ENCODE data around the gene FGF14. TPM values are rescaled to one million over a fixed set of nuclear protein-coding genes. Genes with fewer than 3 reads are reported as not detected.

The FGF14 gene
- total RNA-seq, 2 experiments from 2014 or later: not detected

DNA sequence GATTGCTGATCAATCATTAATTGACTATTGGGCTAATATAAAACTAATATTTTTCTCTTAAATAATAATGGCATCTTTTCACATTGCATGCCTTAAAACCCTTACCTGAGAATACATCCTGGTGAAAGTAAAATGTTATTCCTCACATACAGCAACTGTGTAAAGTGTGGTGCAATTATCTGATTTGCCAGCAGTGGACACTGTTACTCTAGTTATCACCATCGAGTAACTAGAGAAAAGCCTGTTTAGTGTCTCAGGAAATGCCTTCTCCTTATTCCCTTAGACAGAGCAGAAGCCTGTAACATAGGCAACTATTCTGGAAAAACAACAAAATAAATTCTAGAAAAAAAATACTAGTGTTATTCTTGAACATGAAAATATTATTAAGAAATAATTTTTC is 459.8 kb downstream of the FGF14 start:
- H3K36me3 Mint-ChIP-seq (ENCODE audit: low read depth): no peaks in the 10 kb centered on the region
- POLR2A ChIA-PET: no interaction called here
- CTCF ChIA-PET: no interaction called here
- H3K9me3 Mint-ChIP-seq: peaks cover under 1% of the 10 kb centered on the region
- DNase-seq: peak; percentile 9
- no peak overlapping the region for H3K4me3 Mint-ChIP-seq
- no peaks in the 10 kb centered on the region for H3K27me3 Mint-ChIP-seq
- H3K27ac Mint-ChIP-seq: no peak overlapping the region
- H3K4me1 Mint-ChIP-seq: no peaks in the 10 kb centered on the region

DNA sequence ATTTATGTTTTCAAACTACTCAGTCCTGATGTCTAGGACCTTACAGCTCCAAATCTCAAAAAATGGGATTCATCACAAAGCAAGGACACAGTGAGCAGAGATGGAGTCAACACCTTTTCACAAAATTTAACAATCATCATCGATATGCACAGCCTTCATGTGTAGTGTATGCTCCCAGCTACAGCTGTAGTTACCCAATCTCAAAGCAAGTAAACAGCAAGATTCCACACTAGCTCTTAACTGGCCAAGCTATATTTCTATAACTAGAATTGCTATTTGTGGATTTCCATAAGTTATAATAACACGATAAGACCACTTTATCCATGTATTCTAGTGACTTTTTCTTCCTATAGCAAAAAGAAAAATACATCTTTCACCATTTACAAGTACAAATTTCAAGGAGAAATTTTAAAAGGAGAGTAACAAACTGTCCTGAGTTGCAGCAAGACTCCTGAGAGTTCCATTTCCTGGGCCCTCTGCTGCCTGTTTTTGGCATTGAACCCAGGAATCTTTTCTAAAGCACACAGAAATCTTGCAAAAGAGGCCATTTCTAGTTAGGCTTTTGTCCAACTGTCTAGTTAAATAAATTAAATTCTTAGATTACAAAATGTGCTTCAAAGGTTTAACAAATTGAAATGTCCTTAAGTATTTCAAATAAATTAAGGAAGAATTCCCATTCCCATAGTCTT is 460.6 kb downstream of the FGF14 start:
- ChIA-PET CTCF (no interaction called here), POLR2A (no interaction called here)
- Mint-ChIP-seq H3K36me3 (ENCODE audit: low read depth) (no peaks in the 10 kb centered on the region), H3K9me3 (no peaks in the 10 kb centered on the region), H3K4me3 (no peak overlapping the region), H3K27me3 (no peaks in the 10 kb centered on the region), H3K4me1 (no peaks in the 10 kb centered on the region), H3K27ac (no peak overlapping the region)
- DNase-seq: no peak

DNA sequence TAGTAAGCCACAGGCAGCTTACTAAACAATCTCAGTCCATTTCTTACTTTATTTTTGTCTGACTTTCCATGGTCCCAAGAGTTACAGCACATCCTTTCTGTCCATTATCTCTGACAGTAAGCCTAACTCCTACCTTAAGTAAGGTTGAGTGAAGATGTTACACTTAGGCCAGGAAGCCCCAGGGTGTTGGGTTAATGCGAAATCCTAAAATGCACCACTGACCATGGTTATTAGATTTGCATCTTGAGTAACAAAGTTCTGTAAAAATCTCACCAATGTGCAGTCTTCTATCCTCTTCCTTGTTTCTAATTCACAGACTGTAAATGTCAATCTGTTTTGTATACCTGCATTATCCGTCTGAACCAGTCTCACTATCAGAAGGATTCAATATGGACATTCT is 462.5 kb downstream of the FGF14 start:
- H3K4me3 Mint-ChIP-seq: no peak overlapping the region
- no peaks in the 10 kb centered on the region for H3K36me3 Mint-ChIP-seq (ENCODE audit: low read depth)
- no peaks in the 10 kb centered on the region for H3K27me3 Mint-ChIP-seq
- no peaks in the 10 kb centered on the region for H3K4me1 Mint-ChIP-seq
- H3K9me3 Mint-ChIP-seq: no peaks in the 10 kb centered on the region
- ChIA-PET CTCF (no interaction called here), POLR2A (no interaction called here)
- no peak overlapping the region for H3K27ac Mint-ChIP-seq
- no peak for DNase-seq

DNA sequence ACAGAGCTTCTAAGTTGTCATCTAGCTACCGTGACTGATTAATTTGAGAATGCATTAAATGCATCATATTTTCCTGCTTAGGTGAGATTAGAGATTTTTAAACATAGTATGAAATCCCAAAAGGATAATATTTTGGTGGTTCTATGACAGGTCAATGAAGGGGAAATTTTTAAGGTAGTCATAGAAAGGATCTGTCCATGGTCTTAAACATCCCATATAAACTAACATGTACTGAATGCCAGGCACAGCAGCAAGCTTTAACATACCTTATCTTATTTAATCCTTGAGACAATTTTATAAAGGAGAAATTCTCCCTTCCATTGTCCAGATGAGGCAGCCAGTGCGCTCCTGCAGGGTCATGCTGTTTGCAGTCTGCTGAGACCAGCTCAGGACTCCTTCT is 466.0 kb downstream of the FGF14 start:
- H3K4me3 Mint-ChIP-seq: no peak overlapping the region
- H3K27ac Mint-ChIP-seq: no peak overlapping the region

DNA sequence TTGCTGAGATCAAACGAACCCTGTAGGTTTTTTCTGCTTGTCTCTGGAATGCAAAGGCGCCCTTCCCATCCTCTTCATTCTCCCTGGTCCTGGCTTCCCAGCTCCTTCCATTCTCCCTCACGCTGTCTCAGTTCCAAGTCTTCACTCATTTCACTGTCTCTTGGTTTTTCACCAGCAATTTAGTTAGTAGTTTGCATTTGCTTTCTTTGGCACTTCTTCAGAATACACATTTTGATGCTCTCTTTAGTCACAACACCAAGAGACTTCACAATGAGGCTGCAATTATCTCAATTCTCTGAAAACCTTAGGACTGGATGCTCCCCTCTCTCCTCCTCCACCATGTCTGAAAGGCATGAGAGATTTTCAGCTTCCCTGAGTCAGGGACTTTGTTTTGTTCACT is 470.7 kb downstream of the FGF14 start:
- ChIA-PET CTCF (no interaction called here), POLR2A (no interaction called here)
- DNase-seq: no peak
- Mint-ChIP-seq H3K27me3 (no peaks in the 10 kb centered on the region), H3K9me3 (no peaks in the 10 kb centered on the region), H3K36me3 (ENCODE audit: low read depth) (no peaks in the 10 kb centered on the region), H3K27ac (no peak overlapping the region), H3K4me3 (no peak overlapping the region), H3K4me1 (no peaks in the 10 kb centered on the region)

More for the DNA sequence above, 466.0 kb downstream of the FGF14 start:
- CTCF ChIA-PET: no interaction called here
- Mint-ChIP-seq H3K9me3 (no peaks in the 10 kb centered on the region), H3K27me3 (no peaks in the 10 kb centered on the region), H3K36me3 (ENCODE audit: low read depth) (no peaks in the 10 kb centered on the region), H3K4me1 (no peaks in the 10 kb centered on the region)
- DNase-seq: no peak
- POLR2A ChIA-PET: no interaction called here

DNA sequence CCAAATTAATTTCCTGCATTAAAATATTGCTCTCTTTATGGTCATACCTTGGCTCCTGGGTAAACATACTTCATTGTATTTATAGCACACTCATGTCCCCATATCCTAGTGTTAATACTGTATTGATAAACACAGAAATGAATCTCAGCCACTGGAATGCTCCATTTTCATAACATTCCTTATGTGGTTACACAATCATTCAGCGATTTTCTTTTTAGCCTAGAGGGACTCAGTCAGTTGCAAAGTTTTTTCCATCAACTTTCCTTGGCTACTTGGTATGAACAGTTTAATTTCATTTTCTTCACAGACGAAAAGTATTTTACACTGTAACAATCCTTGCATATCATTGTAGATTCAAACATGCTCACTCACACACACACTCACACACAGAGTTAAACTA is 471.5 kb downstream of the FGF14 start:
- H3K27ac Mint-ChIP-seq: no peak overlapping the region
- CTCF ChIA-PET: no interaction called here
- POLR2A ChIA-PET: no interaction called here
- no peaks in the 10 kb centered on the region for H3K4me1 Mint-ChIP-seq
- H3K36me3 Mint-ChIP-seq (ENCODE audit: low read depth): no peaks in the 10 kb centered on the region
- no peaks in the 10 kb centered on the region for H3K9me3 Mint-ChIP-seq
- H3K27me3 Mint-ChIP-seq: no peaks in the 10 kb centered on the region
- no peak for DNase-seq
- no peak overlapping the region for H3K4me3 Mint-ChIP-seq

DNA sequence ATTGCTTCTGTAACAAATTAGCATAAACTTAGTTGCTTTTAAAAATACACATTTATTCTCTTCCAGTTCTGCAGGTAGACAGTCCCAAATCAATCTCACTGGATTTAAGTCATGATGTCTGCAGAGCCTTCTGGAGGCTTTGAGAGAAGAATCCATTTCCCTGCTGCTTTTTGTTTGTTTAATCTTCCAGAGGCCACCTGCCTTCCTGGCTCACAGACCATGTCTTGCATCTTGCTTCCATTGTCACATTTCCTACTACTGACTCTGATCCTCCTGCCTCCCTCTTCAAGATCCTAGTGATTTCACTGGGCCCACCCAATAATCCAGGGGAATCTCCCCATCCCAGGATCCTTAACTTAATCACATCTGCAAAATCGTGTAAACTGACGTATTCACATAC is 476.1 kb downstream of the FGF14 start:
- ChIA-PET POLR2A (no interaction called here), CTCF (no interaction called here)
- H3K27me3 Mint-ChIP-seq: peaks cover 9% of the 10 kb centered on the region
- H3K27ac Mint-ChIP-seq: no peak overlapping the region
- H3K9me3 Mint-ChIP-seq: no peaks in the 10 kb centered on the region
- H3K4me1 Mint-ChIP-seq: no peaks in the 10 kb centered on the region
- no peak for DNase-seq
- H3K4me3 Mint-ChIP-seq: no peak overlapping the region
- H3K36me3 Mint-ChIP-seq (ENCODE audit: low read depth): no peaks in the 10 kb centered on the region

DNA sequence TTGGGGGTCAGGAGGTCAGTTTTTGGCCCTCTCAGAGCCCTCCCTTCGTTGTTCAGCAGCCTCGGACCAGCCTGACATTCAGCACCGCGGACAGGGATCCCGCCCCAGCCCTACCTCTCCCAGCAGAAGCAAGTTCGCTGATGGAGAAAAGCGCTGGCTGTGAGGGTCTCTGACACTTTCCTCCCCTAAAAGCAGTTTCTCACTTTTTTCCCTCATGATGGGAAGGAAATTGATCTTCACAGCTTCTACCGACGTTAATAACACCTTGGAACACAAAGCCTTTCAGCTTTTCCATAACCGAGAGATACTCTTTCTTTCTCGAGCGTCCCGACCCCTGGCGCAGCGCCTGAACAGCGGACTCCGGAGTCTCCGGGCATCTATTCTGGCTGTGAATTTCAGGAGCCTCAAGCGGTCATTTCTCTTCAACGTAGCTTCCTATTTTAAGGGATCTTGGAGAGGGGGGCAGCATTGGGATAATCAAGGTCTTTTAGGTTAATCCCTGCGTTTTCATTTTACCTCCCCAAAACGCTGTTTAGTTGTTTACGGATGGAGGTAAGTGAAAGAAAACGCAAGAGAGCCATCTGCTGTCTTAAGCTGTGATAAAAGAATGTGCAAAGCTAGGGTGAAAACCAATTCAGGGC is 482.2 kb downstream of the FGF14 start:
- Mint-ChIP-seq H3K4me3 (no peak overlapping the region), H3K9me3 (no peaks in the 10 kb centered on the region), H3K27ac (no peak overlapping the region), H3K27me3 (peaks cover 51% of the 10 kb centered on the region), H3K36me3 (ENCODE audit: low read depth) (no peaks in the 10 kb centered on the region), H3K4me1 (no peaks in the 10 kb centered on the region)
- no peak for DNase-seq
- CTCF ChIA-PET: no interaction called here
- POLR2A ChIA-PET: interaction anchor here (0.6 kb wide), 1 partner anchor 52 kb away, joined by 4 read pairs; no protein-coding TSS in a partner anchor

DNA sequence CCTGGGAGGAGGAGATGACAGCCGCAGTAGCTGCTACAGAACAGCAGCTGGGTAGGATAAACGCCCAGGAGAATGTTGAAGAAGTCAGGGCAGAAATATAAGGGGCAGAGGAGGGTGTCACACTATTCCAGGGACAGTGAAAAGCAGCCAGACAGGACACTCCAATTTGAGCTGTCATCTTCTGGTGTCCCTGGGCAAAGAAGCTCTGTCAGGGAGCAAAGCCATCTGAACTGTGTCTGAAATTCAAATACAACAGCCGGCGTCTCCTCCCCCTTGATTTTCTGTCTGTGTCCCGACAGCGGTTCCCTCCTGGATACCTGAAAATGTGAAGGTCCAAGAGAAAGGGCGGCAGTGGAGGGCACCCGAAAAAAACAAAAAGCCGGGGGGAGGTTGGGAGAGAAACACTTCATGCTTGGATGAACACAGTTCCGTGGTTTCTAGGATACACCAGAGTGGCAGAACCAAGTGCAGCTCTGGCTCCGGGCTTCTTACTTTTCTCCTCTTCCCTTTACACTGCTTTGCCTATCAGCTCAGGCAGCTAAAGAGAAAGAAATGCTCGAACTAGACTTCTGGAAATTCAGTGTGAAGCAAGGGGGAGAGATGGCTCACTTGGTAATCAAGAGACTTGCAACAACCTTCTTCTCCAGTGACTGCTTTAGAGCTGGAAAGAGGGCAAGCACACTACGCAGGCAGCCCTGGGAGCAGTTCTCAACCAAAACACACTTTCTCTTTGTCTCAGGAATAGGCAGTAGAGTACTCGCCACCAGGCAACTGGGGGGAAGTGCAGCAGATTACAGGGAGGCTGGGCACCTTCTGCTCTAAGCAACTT is 483.8 kb downstream of the FGF14 start:
- DNase-seq: no peak
- Mint-ChIP-seq H3K9me3 (no peaks in the 10 kb centered on the region), H3K36me3 (ENCODE audit: low read depth) (no peaks in the 10 kb centered on the region), H3K27me3 (peaks cover 53% of the 10 kb centered on the region), H3K4me3 (no peak overlapping the region), H3K4me1 (no peaks in the 10 kb centered on the region), H3K27ac (no peak overlapping the region)
- CTCF ChIA-PET: no interaction called here
- POLR2A ChIA-PET: no interaction called here

DNA sequence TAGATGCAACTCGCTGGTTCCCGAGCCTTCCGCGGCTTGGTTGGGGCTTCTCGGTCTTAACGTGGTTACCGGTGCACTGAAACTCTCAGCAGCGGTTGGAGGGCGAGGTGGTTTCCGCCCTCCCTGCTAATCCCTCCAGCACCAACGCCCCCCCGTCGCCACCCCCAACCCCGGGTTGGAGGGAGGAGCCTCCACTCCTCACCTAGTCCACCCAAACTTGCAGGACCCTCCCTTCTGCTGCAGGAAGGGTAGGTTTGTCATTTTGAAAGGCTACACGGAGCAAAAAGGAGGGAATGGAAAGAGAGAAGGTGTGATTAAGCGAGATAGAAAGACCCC is 484.4 kb downstream of the FGF14 start:
- Mint-ChIP-seq H3K27ac (no peak overlapping the region), H3K4me3 (no peak overlapping the region), H3K9me3 (no peaks in the 10 kb centered on the region), H3K27me3 (peaks cover 54% of the 10 kb centered on the region), H3K36me3 (ENCODE audit: low read depth) (no peaks in the 10 kb centered on the region), H3K4me1 (no peaks in the 10 kb centered on the region)
- ChIA-PET CTCF (no interaction called here), POLR2A (no interaction called here)
- no peak for DNase-seq

DNA sequence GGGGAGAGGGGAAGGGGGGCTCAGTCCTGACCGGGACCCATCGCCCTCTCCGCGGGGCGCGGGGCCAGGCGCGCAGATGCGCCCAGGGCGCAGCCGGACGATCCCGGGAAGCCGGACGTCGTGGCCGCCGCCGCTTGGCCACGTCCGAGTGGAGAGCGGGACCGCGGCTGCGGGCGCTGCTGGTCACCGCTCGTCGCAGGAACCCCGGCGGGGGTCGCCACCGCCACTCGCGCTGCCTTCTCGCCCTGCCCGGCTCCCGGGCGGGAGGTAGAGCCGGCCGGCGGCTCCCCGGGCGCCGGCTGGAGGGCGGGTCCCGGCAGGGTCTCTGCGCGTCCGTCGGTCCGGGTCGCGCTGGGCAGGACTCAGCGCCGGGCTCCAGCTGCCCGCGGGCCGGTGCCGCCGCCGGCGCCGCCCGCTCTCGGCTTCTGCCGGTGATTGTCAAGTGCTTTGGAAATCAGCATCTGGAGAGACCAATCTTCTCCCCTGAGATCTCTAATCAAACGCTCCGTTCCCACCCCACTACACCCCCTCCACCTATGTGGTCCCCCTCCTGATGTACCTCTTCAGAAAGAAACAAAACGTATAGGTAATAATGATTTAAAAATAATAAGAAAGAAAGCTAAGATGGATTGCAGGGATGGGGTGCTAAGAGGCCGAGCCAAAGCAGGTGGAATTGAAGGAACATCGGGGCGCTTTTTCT is 484.9 kb downstream of the FGF14 start:
- H3K4me1 Mint-ChIP-seq: no peaks in the 10 kb centered on the region
- H3K36me3 Mint-ChIP-seq (ENCODE audit: low read depth): no peaks in the 10 kb centered on the region
- ChIA-PET POLR2A (no interaction called here), CTCF (no interaction called here)
- H3K4me3 Mint-ChIP-seq: no peak overlapping the region
- H3K27me3 Mint-ChIP-seq: peaks cover 53% of the 10 kb centered on the region
- no peak for DNase-seq
- H3K9me3 Mint-ChIP-seq: no peaks in the 10 kb centered on the region
- no peak overlapping the region for H3K27ac Mint-ChIP-seq

DNA sequence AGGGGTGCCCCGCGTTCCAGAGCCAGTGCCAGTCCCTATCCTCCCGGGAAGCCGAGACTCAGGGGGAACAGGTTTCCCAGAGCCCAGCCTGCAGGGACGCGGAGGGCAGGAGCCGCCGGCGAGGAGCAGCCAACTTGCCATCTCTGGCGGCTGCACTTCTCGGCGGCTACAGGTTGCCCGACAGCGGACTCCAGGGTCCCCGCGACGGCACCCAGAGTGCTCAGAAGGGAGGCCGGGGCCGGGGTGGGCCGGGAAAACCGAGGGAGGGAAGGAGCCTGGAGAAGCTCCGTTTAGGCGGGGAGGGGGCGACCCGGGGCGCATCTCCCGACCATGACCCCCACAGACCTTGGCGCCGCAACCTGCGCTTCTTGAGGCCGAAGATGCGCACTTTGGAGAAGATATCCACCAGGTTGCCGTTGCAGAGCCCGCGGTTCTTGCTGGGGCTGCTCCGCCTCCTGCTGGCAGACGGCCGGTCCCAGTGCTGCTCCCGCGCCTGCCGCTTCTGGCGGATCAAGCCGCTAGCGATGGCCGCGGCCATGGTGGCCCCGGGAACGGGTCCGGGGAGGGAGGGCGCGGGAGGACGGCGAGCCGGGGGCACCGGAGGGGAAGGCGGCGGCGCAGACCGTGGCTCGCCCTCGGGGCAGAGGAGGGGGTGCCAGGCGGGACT is 485.6 kb downstream of the FGF14 start:
- Mint-ChIP-seq H3K27me3 (peaks cover 49% of the 10 kb centered on the region), H3K9me3 (no peaks in the 10 kb centered on the region), H3K4me3 (no peak overlapping the region), H3K27ac (no peak overlapping the region), H3K36me3 (ENCODE audit: low read depth) (no peaks in the 10 kb centered on the region), H3K4me1 (no peaks in the 10 kb centered on the region)
- no peak for DNase-seq
- ChIA-PET CTCF (no interaction called here), POLR2A (no interaction called here)

DNA sequence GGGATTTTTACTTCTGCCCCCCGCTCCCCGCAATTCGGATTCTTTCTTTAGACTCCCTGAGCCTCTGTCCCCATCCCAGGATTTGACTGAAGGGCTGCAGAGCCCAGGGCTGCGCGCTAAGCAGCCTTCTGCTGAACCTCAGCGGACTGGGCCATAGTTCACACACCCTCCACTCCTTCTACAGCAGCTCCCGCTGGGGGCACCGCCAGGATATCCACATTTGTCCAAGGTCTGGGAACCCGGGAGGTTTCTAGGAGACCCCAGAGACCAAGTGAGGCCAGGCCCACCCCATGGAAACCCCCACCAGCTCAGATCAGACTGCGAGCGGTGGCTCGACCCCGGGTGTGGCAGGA is 486.1 kb downstream of the FGF14 start:
- Mint-ChIP-seq H3K4me1 (no peaks in the 10 kb centered on the region), H3K9me3 (no peaks in the 10 kb centered on the region), H3K27ac (no peak overlapping the region), H3K36me3 (ENCODE audit: low read depth) (no peaks in the 10 kb centered on the region), H3K4me3 (no peak overlapping the region), H3K27me3 (peaks cover 47% of the 10 kb centered on the region)
- DNase-seq: no peak
- CTCF ChIA-PET: no interaction called here
- POLR2A ChIA-PET: no interaction called here

Data from activated CD4-positive, alpha-beta T cell treated with anti-CD3 and anti-CD28 coated beads, Interleukin-2, amount 10 ng/mL, durations not matched to agents 7 days and 5 days (primary cell).